ENCODE measurements around the gene ZNF584.

ZNF584 gene

DNA sequence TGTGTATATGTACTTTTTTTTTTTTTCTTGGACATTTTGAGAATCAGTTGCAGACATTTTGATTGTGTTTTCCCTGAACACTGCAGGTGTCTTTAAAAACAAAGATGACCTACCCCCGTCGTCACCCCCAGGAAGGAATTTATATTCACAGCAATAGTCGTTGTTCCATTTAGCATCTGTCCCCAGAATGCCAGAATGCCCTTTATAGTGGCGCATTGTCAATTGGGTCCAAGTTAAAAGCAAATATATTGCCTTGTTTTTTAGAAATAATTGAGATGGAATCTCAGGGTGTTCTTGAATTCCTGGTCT is 14.8 kb upstream of the ZNF584 start:
- Mint-ChIP-seq H3K27me3 (ENCODE audit: low read depth) (no peaks in the 10 kb centered on the region), H3K4me1 (peaks cover 12% of the 10 kb centered on the region), H3K36me3 (ENCODE audit: low read depth) (peaks cover 43% of the 10 kb centered on the region), H3K9me3 (no peaks in the 10 kb centered on the region), H3K4me3 (peak overlapping the region in 1 of 3 experiments; percentile 18), H3K27ac (no peak overlapping the region)
- no peak for TF ChIP-seq CTCF (IDR thresholded peaks at IDR 0.05; ENCODE audit: unreplicated experiment in 3 of 3)

GRCh38 chr19:58394821-58395219 is 13.6 kb upstream of the ZNF584 start:
- no peaks in the 10 kb centered on the region for H3K27me3 Mint-ChIP-seq (ENCODE audit: low read depth)
- H3K9me3 Mint-ChIP-seq: no peaks in the 10 kb centered on the region
- no peak overlapping the region for H3K4me3 Mint-ChIP-seq
- TF ChIP-seq CTCF (IDR thresholded peaks at IDR 0.05; ENCODE audit: unreplicated experiment in 3 of 3): no peak
- H3K4me1 Mint-ChIP-seq: peaks cover 9% of the 10 kb centered on the region
- no peak overlapping the region for H3K27ac Mint-ChIP-seq
- H3K36me3 Mint-ChIP-seq (ENCODE audit: low read depth): peaks cover 35% of the 10 kb centered on the region

GRCh38 chr19:58395220-58395978 is 13.1 kb upstream of the ZNF584 start, which contains the start of gene RNF225:
Gene RNF225 (plus strand): TSS chr19:58395656. CDS start chr19:58396090, 434 bp downstream.
- no peak within 1 kb of the TSS for H3K27ac Mint-ChIP-seq
- peaks cover 11% of the 10 kb centered on the region for H3K4me1 Mint-ChIP-seq
- peaks cover 35% of the 10 kb centered on the region for H3K36me3 Mint-ChIP-seq (ENCODE audit: low read depth)
- no peak within 1 kb of the TSS for H3K4me3 Mint-ChIP-seq
- no peaks in the 10 kb centered on the region for H3K9me3 Mint-ChIP-seq
- TF ChIP-seq CTCF (IDR thresholded peaks at IDR 0.05; ENCODE audit: unreplicated experiment in 3 of 3): no peak
- no peaks in the 10 kb centered on the region for H3K27me3 Mint-ChIP-seq (ENCODE audit: low read depth)

DNA sequence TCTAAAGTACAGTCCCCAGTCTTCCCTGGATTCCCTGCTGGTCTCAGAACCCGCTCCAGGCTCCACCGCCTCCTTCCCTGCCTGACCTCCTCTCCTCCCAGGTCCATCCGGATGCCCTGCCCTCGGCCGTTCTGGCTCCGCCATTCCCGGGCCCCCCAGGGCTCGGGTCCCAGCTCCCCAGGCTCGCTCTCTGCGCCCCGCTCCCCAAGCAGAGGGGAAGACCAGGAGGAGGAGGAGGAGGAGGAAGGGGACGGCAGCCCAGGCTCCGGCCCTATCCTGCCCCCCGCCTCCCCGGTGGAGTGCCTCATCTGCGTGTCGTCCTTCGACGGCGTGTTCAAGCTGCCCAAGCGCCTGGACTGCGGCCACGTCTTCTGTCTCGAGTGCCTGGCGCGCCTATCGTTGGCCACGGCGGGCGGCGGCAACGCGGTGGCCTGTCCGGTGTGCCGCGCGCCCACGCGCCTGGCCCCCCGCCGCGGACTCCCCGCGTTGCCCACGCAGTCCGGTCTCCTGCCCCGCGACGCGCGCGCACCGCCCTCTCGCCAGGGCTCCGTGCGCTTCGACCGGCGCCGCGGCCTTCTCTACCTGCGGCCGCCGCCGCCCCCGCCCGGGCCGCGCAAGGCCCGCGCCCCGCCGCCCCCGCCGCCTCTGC is 12.3 kb upstream of the ZNF584 start:
- no peak for TF ChIP-seq CTCF (IDR thresholded peaks at IDR 0.05; ENCODE audit: unreplicated experiment in 3 of 3)
- H3K4me1 Mint-ChIP-seq: peaks cover 13% of the 10 kb centered on the region
- H3K36me3 Mint-ChIP-seq (ENCODE audit: low read depth): peaks cover 29% of the 10 kb centered on the region
- H3K27me3 Mint-ChIP-seq (ENCODE audit: low read depth): no peaks in the 10 kb centered on the region
- no peaks in the 10 kb centered on the region for H3K9me3 Mint-ChIP-seq
- H3K4me3 Mint-ChIP-seq: no peak overlapping the region
- H3K27ac Mint-ChIP-seq: no peak overlapping the region

- no peaks in the 10 kb centered on the region for H3K27me3 Mint-ChIP-seq (ENCODE audit: low read depth)
- no peaks in the 10 kb centered on the region for H3K9me3 Mint-ChIP-seq
- TF ChIP-seq CTCF (IDR thresholded peaks at IDR 0.05; ENCODE audit: unreplicated experiment in 3 of 3): no peak
- peaks cover 28% of the 10 kb centered on the region for H3K36me3 Mint-ChIP-seq (ENCODE audit: low read depth)
- H3K4me1 Mint-ChIP-seq: peaks cover 17% of the 10 kb centered on the region
- H3K4me3 Mint-ChIP-seq: no peak overlapping the region
- no peak overlapping the region for H3K27ac Mint-ChIP-seq
Observed at GRCh38 chr19:58396691-58397532, 11.5 kb upstream of the ZNF584 start.

Measured in nephron (organoid).